Suprapubic skin (tissue), 4 donors: ENCODE measurements around the gene SCN2A. TPM values are rescaled to one million over a fixed set of nuclear protein-coding genes. Genes with fewer than 3 reads are reported as not detected.

Source experiments
- DNase-seq, 2 donors: peaks; one replicate each; pipeline ENCODE4 v3.0.0-alpha.2; 2019; ENCODE audit warnings: low spot score in 2 of 2
- H3K27ac ChIP-seq: fragments of 200-600 bp; sonication (generic); one replicate; pipeline ENCODE4 v1.5.1; 2019
- H3K27me3 ChIP-seq: fragments of 200-600 bp; sonication (generic); one replicate; pipeline ENCODE4 v1.5.1; 2019
- H3K36me3 ChIP-seq: fragments of 200-600 bp; sonication (generic); one replicate; pipeline ENCODE4 v1.5.1; 2019
- H3K4me1 ChIP-seq: fragments of 200-600 bp; sonication (generic); one replicate; pipeline ENCODE4 v1.5.1; 2019
- H3K4me3 ChIP-seq: fragments of 200-600 bp; sonication (generic); one replicate; pipeline ENCODE4 v1.5.1; 2019; ENCODE audit warnings: mild to moderate bottlenecking
- H3K9me3 ChIP-seq: fragments of 200-600 bp; sonication (generic); one replicate; pipeline ENCODE4 v1.5.1; 2019
- CTCF ChIP-seq, 2 donors: fragments of 200-600 bp in 1 of 2; fragments of 450-650 bp in 1 of 2; sonication (generic) in 1 of 2; IDR thresholded peaks; one replicate each; pipeline ENCODE4 v1.5.1; 2016 to 2019; ENCODE audit warnings: antibody characterized with exemption in 2 of 2, mild to moderate bottlenecking in 1 of 2, moderate library complexity in 1 of 2
- EP300 ChIP-seq: sonication (generic); formaldehyde crosslinking; IDR thresholded peaks from one replicate; pipeline ENCODE4 v1.6.1; 2017; ENCODE audit warnings: antibody characterized with exemption
- POLR2A ChIP-seq, 2 donors: fragments of 450-650 bp; IDR thresholded peaks; one replicate each; pipeline ENCODE4 v1.6.1; 2017; ENCODE audit warnings: antibody characterized with exemption in 2 of 2, mild to moderate bottlenecking in 2 of 2, moderate library complexity in 2 of 2
- POLR2AphosphoS5 ChIP-seq, 3 donors: sonication (generic); formaldehyde crosslinking; IDR thresholded peaks; one replicate each; pipeline ENCODE4 v1.6.1; 2017; ENCODE audit warnings: antibody characterized with exemption in 3 of 3
- WGBS: methylation state at CpG from one replicate; pipeline ENCODE4 v1.1.5; 2018; 5-methylcytosine and 5-hydroxymethylcytosine counted together
- total RNA-seq, 4 donors: library from RNA; depleted of rRNA; stranded (reverse); fragments of >200 nt; gene quantifications; one replicate each; pipeline ENCODE4 v1.1.0, GENCODE V29; 2016

SCN2A gene
- total RNA-seq, 4 donors from 2014 or later: 0.08 to 1.1 (median 0.20) TPM

GRCh38 chr2:165408186-165408585 lies 169.0 kb downstream of the SCN2A start:
- no peak for TF ChIP-seq EP300
- no peak for TF ChIP-seq CTCF (IDR thresholded peaks at IDR 0.05)
- TF ChIP-seq POLR2A (IDR thresholded peaks at IDR 0.05): no peak
- no peak for TF ChIP-seq POLR2AphosphoS5 (IDR thresholded peaks at IDR 0.05)
- no peak overlapping the region for H3K4me3 ChIP-seq
- H3K4me1 ChIP-seq: peaks cover 17% of the 10 kb centered on the region
- 41% methylated on average over 3 of the region's 3 CpGs for WGBS
- H3K9me3 ChIP-seq: no peaks in the 10 kb centered on the region
- DNase-seq: no peak
- H3K27me3 ChIP-seq: no peaks in the 10 kb centered on the region
- no peak overlapping the region for H3K27ac ChIP-seq
- H3K36me3 ChIP-seq: no peaks in the 10 kb centered on the region

- DNase-seq: no peak
These were observed 171.1 kb downstream of the SCN2A start for GRCh38 chr2:165410276-165410675.

GRCh38 chr2:165414187-165414586 lies 175.0 kb downstream of the SCN2A start:
- no peak for DNase-seq
- H3K9me3 ChIP-seq: no peaks in the 10 kb centered on the region
- no peak overlapping the region for H3K27ac ChIP-seq

More at GRCh38 chr2:165410276-165410675, 171.1 kb downstream of the SCN2A start:
- no peaks in the 10 kb centered on the region for H3K36me3 ChIP-seq
- no peaks in the 10 kb centered on the region for H3K27me3 ChIP-seq
- TF ChIP-seq CTCF (IDR thresholded peaks at IDR 0.05) (no peak), EP300 (no peak), POLR2A (IDR thresholded peaks at IDR 0.05) (no peak), POLR2AphosphoS5 (IDR thresholded peaks at IDR 0.05) (no peak)
- peaks cover 17% of the 10 kb centered on the region for H3K4me1 ChIP-seq
- no peak overlapping the region for H3K27ac ChIP-seq
- no peak overlapping the region for H3K4me3 ChIP-seq
- no peaks in the 10 kb centered on the region for H3K9me3 ChIP-seq

GRCh38 chr2:165417009-165417408 lies 177.8 kb downstream of the SCN2A start:
- TF ChIP-seq CTCF (IDR thresholded peaks at IDR 0.05) (no peak), POLR2AphosphoS5 (IDR thresholded peaks at IDR 0.05) (no peak), POLR2A (IDR thresholded peaks at IDR 0.05) (no peak), EP300 (no peak)
- DNase-seq: no peak
- H3K4me1 ChIP-seq: no peaks in the 10 kb centered on the region

More at GRCh38 chr2:165414187-165414586, 175.0 kb downstream of the SCN2A start:
- Histone ChIP-seq H3K4me3 (no peak overlapping the region), H3K36me3 (no peaks in the 10 kb centered on the region), H3K4me1 (no peaks in the 10 kb centered on the region), H3K27me3 (no peaks in the 10 kb centered on the region)
- no peak for TF ChIP-seq POLR2AphosphoS5 (IDR thresholded peaks at IDR 0.05)
- TF ChIP-seq POLR2A (IDR thresholded peaks at IDR 0.05): no peak
- TF ChIP-seq CTCF (IDR thresholded peaks at IDR 0.05): no peak
- no peak for TF ChIP-seq EP300

GRCh38 chr2:165420231-165420630 lies 181.0 kb downstream of the SCN2A start:
- no peak for TF ChIP-seq CTCF (IDR thresholded peaks at IDR 0.05)
- H3K4me3 ChIP-seq: no peak overlapping the region
- H3K4me1 ChIP-seq: no peaks in the 10 kb centered on the region
- H3K27ac ChIP-seq: no peak overlapping the region
- DNase-seq: no peak
- no peaks in the 10 kb centered on the region for H3K27me3 ChIP-seq
- no peaks in the 10 kb centered on the region for H3K36me3 ChIP-seq
- no peaks in the 10 kb centered on the region for H3K9me3 ChIP-seq

More at GRCh38 chr2:165417009-165417408, 177.8 kb downstream of the SCN2A start:
- Histone ChIP-seq H3K27me3 (no peaks in the 10 kb centered on the region), H3K27ac (no peak overlapping the region), H3K9me3 (no peaks in the 10 kb centered on the region), H3K4me3 (no peak overlapping the region), H3K36me3 (no peaks in the 10 kb centered on the region)
- WGBS: 100% methylated on average over 1 of the region's 1 CpG
